HEK293 (cell line): Measurements from ENCODE around the gene HES7.

Experiments used
- KLF16 ChIP-seq: fragments of 450-650 bp; formaldehyde crosslinking; IDR thresholded peaks from 2 replicates; pipeline ENCODE4 v1.5.1; 2017; ENCODE audit warnings: missing biosample characterization, missing genetic modification characterization
- KLF7 ChIP-seq: fragments of 450-650 bp; formaldehyde crosslinking; IDR thresholded peaks from 2 replicates; pipeline ENCODE4 v1.5.1; 2016; ENCODE audit warnings: missing biosample characterization, missing genetic modification characterization, borderline replicate concordance
- MZF1 ChIP-seq: fragments of 450-650 bp; formaldehyde crosslinking; IDR thresholded peaks from 2 replicates; pipeline ENCODE4 v1.5.1; 2017; ENCODE audit warnings: missing biosample characterization, missing genetic modification characterization, borderline replicate concordance
- OVOL3 ChIP-seq: fragments of 450-650 bp; formaldehyde crosslinking; IDR thresholded peaks from 2 replicates; pipeline ENCODE4 v1.5.1; 2016; ENCODE audit warnings: missing biosample characterization, missing genetic modification characterization
- SETDB1 ChIP-seq: IDR thresholded peaks from one replicate; pipeline ENCODE4 v1.6.1; 2017; ENCODE audit warnings: mild to moderate bottlenecking, low read length, moderate library complexity, mixed read lengths; ENCODE audit not compliant: insufficient read length
- YY2 ChIP-seq: fragments of 450-650 bp; formaldehyde crosslinking; IDR thresholded peaks from 2 replicates; pipeline ENCODE4 v1.5.1; 2016; ENCODE audit warnings: missing biosample characterization, missing genetic modification characterization
- ZFHX2 ChIP-seq: fragments of 450-650 bp; formaldehyde crosslinking; conservative IDR thresholded peaks from 2 replicates; pipeline ENCODE4 v1.5.1; 2016; ENCODE audit warnings: missing biosample characterization, missing genetic modification characterization
- ZFP69B ChIP-seq: fragments of 450-650 bp; formaldehyde crosslinking; IDR thresholded peaks from 2 replicates; pipeline ENCODE4 v1.5.1; 2016; ENCODE audit warnings: missing biosample characterization, missing genetic modification characterization
- ZNF16 ChIP-seq: fragments of 450-650 bp; formaldehyde crosslinking; IDR thresholded peaks from 2 replicates; pipeline ENCODE4 v1.5.1; 2016; ENCODE audit warnings: low read depth, missing biosample characterization, missing genetic modification characterization
- ZNF184 ChIP-seq: fragments of 450-650 bp; IDR thresholded peaks from 2 replicates; pipeline ENCODE4 v1.5.1; 2018; ENCODE audit warnings: missing biosample characterization, mild to moderate bottlenecking, missing genetic modification characterization
- ZNF221 ChIP-seq: fragments of 450-650 bp; formaldehyde crosslinking; IDR thresholded peaks from 2 replicates; pipeline ENCODE4 v1.5.1; 2017; ENCODE audit warnings: missing biosample characterization, missing genetic modification characterization, borderline replicate concordance
- ZNF391 ChIP-seq: fragments of 450-650 bp; formaldehyde crosslinking; IDR thresholded peaks from 2 replicates; pipeline ENCODE4 v1.5.1; 2016; ENCODE audit warnings: low read depth, missing biosample characterization, missing genetic modification characterization, borderline replicate concordance
- ZNF530 ChIP-seq: fragments of 450-650 bp; formaldehyde crosslinking; IDR thresholded peaks from 2 replicates; pipeline ENCODE4 v1.5.1; 2016; ENCODE audit warnings: low read depth, missing biosample characterization, missing genetic modification characterization
- ZNF558 ChIP-seq: fragments of 450-650 bp; formaldehyde crosslinking; IDR thresholded peaks from 2 replicates; pipeline ENCODE4 v1.5.1; 2016; ENCODE audit warnings: missing biosample characterization, missing genetic modification characterization
- ZNF560 ChIP-seq: fragments of 450-650 bp; formaldehyde crosslinking; IDR thresholded peaks from 2 replicates; pipeline ENCODE4 v1.5.1; 2017; ENCODE audit warnings: missing biosample characterization, missing genetic modification characterization, borderline replicate concordance
- ZNF561 ChIP-seq: fragments of 450-650 bp; IDR thresholded peaks from 2 replicates; pipeline ENCODE4 v1.5.1; 2018; ENCODE audit warnings: missing biosample characterization, missing genetic modification characterization, borderline replicate concordance
- ZNF677 ChIP-seq: fragments of 450-650 bp; IDR thresholded peaks from 2 replicates; pipeline ENCODE4 v1.5.0; 2018; ENCODE audit warnings: missing biosample characterization, mild to moderate bottlenecking, missing genetic modification characterization, moderate library complexity
- ZSCAN23 ChIP-seq: fragments of 450-650 bp; formaldehyde crosslinking; IDR thresholded peaks from 2 replicates; pipeline ENCODE4 v1.5.1; 2016; ENCODE audit warnings: missing biosample characterization, missing genetic modification characterization
- TF ChIP-seq, protein P1 (sequence below): fragments of 450-650 bp; formaldehyde crosslinking; IDR thresholded peaks from 2 replicates; pipeline ENCODE4 v1.5.1; 2016; ENCODE audit warnings: missing biosample characterization, missing genetic modification characterization, borderline replicate concordance
- TF ChIP-seq, protein P2 (sequence below): fragments of 450-650 bp; formaldehyde crosslinking; IDR thresholded peaks from 2 replicates; pipeline ENCODE4 v1.5.1; 2016; ENCODE audit warnings: missing biosample characterization, missing genetic modification characterization
- TF ChIP-seq, protein P3 (sequence below): fragments of 450-650 bp; formaldehyde crosslinking; IDR thresholded peaks from 2 replicates; pipeline ENCODE4 v1.5.1; 2017; ENCODE audit warnings: missing biosample characterization, missing genetic modification characterization
- TF ChIP-seq, protein P4 (sequence below): fragments of 450-650 bp; formaldehyde crosslinking; IDR thresholded peaks from 2 replicates; pipeline ENCODE4 v1.5.1; 2016; ENCODE audit warnings: missing biosample characterization, missing genetic modification characterization
- TF ChIP-seq, protein P5 (sequence below): fragments of 450-650 bp; formaldehyde crosslinking; IDR thresholded peaks from 2 replicates; pipeline ENCODE4 v1.5.1; 2017; ENCODE audit warnings: missing biosample characterization, missing genetic modification characterization
- TF ChIP-seq, protein P6 (sequence below): fragments of 450-650 bp; formaldehyde crosslinking; IDR thresholded peaks from 2 replicates; pipeline ENCODE4 v1.5.1; 2017; ENCODE audit warnings: missing biosample characterization, missing genetic modification characterization
- TF ChIP-seq, protein P7 (sequence below): fragments of 450-650 bp; IDR thresholded peaks from 2 replicates; pipeline ENCODE4 v1.5.1; 2018; ENCODE audit warnings: missing biosample characterization, mild to moderate bottlenecking, missing genetic modification characterization

Gene HES7

DNA sequence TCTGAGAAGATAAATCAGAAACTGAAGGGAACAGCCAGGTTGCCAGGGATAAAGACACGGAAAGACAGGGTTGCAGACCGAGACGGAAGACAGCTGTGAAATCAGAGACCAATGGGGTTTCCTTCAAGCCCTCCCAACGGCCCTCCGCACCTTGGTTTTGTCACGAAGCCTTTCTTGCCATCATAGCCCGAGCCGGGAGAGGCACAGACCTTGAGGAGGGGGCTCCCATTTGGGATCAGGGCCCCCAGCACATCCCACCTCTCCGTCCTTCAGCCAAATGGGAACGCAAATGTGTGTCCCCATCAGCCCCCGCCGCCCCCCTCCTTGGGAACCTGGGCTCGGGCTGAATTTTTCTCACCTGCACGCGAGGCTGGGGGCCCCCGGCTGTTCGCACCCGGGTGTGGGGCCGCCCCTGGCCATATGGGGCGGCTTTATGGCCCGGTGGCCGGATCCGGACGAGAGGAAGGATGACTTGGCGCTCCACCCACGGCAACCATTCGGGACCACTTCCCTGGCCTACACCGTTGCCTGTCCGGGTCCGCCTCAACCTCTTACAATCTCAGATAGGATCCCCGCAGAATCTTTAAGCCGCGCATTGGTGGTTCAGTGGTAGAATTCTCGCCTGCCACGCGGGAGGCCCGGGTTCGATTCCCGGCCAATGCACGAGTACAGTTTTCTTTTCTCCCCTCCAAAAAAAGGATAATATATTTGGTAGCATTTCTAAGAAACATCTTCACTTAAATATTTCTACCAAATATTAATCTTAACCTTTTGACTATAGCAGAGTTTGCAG, 1.4 kb upstream of the HES7 start (continued):
- TF ChIP-seq, protein P1, sequence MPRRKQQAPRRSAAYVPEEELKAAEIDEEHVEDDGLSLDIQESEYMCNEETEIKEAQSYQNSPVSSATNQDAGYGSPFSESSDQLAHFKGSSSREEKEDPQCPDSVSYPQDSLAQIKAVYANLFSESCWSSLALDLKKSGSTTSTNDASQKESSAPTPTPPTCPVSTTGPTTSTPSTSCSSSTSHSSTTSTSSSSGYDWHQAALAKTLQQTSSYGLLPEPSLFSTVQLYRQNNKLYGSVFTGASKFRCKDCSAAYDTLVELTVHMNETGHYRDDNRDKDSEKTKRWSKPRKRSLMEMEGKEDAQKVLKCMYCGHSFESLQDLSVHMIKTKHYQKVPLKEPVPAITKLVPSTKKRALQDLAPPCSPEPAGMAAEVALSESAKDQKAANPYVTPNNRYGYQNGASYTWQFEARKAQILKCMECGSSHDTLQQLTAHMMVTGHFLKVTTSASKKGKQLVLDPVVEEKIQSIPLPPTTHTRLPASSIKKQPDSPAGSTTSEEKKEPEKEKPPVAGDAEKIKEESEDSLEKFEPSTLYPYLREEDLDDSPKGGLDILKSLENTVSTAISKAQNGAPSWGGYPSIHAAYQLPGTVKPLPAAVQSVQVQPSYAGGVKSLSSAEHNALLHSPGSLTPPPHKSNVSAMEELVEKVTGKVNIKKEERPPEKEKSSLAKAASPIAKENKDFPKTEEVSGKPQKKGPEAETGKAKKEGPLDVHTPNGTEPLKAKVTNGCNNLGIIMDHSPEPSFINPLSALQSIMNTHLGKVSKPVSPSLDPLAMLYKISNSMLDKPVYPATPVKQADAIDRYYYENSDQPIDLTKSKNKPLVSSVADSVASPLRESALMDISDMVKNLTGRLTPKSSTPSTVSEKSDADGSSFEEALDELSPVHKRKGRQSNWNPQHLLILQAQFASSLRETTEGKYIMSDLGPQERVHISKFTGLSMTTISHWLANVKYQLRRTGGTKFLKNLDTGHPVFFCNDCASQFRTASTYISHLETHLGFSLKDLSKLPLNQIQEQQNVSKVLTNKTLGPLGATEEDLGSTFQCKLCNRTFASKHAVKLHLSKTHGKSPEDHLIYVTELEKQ, result 0 out of 2 replicates have a peak, but pooled peaks have one; percentile 40
- TF ChIP-seq ZNF561 (tag by site-specific recombination), result peak; percentile 95
- TF ChIP-seq, protein P2, sequence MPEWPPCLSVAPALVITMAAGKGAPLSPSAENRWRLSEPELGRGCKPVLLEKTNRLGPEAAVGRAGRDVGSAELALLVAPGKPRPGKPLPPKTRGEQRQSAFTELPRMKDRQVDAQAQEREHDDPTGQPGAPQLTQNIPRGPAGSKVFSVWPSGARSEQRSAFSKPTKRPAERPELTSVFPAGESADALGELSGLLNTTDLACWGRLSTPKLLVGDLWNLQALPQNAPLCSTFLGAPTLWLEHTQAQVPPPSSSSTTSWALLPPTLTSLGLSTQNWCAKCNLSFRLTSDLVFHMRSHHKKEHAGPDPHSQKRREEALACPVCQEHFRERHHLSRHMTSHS (tag by site-specific recombination), result no peak
- TF ChIP-seq ZFP69B (tag by site-specific recombination), result no peak
- TF ChIP-seq, protein P3, sequence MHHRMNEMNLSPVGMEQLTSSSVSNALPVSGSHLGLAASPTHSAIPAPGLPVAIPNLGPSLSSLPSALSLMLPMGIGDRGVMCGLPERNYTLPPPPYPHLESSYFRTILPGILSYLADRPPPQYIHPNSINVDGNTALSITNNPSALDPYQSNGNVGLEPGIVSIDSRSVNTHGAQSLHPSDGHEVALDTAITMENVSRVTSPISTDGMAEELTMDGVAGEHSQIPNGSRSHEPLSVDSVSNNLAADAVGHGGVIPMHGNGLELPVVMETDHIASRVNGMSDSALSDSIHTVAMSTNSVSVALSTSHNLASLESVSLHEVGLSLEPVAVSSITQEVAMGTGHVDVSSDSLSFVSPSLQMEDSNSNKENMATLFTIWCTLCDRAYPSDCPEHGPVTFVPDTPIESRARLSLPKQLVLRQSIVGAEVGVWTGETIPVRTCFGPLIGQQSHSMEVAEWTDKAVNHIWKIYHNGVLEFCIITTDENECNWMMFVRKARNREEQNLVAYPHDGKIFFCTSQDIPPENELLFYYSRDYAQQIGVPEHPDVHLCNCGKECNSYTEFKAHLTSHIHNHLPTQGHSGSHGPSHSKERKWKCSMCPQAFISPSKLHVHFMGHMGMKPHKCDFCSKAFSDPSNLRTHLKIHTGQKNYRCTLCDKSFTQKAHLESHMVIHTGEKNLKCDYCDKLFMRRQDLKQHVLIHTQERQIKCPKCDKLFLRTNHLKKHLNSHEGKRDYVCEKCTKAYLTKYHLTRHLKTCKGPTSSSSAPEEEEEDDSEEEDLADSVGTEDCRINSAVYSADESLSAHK (tag by site-specific recombination), result peak; percentile 8; the same call in 1 of the 2 replicates
- peak; percentile 31; the same call in 1 of the 2 replicates for TF ChIP-seq MZF1 (tag by site-specific recombination)
- TF ChIP-seq ZNF558 (tag by site-specific recombination), result peak; percentile 18; the same call in 1 of the 2 replicates
- TF ChIP-seq ZNF530 (tag by site-specific recombination), result no peak
- TF ChIP-seq, protein P4, sequence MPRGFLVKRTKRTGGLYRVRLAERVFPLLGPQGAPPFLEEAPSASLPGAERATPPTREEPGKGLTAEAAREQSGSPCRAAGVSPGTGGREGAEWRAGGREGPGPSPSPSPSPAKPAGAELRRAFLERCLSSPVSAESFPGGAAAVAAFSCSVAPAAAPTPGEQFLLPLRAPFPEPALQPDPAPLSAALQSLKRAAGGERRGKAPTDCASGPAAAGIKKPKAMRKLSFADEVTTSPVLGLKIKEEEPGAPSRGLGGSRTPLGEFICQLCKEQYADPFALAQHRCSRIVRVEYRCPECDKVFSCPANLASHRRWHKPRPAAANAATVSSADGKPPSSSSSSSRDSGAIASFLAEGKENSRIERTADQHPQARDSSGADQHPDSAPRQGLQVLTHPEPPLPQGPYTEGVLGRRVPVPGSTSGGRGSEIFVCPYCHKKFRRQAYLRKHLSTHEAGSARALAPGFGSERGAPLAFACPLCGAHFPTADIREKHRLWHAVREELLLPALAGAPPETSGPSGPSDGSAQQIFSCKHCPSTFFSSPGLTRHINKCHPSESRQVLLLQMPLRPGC, result 0 out of 2 replicates have a peak, but pooled peaks have one; percentile 52
- TF ChIP-seq ZNF560 (tag by site-specific recombination), result no peak
- peak; percentile 75; the same call in 1 of the 2 replicates for TF ChIP-seq KLF16
- TF ChIP-seq, protein P5, sequence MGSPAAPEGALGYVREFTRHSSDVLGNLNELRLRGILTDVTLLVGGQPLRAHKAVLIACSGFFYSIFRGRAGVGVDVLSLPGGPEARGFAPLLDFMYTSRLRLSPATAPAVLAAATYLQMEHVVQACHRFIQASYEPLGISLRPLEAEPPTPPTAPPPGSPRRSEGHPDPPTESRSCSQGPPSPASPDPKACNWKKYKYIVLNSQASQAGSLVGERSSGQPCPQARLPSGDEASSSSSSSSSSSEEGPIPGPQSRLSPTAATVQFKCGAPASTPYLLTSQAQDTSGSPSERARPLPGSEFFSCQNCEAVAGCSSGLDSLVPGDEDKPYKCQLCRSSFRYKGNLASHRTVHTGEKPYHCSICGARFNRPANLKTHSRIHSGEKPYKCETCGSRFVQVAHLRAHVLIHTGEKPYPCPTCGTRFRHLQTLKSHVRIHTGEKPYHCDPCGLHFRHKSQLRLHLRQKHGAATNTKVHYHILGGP (tag by site-specific recombination), result peak; percentile 6; the same call in 1 of the 2 replicates
- peak; percentile 37; the same call in 1 of the 2 replicates for TF ChIP-seq ZNF677
- TF ChIP-seq ZNF221, result peak; percentile 84
- TF ChIP-seq, protein P6, sequence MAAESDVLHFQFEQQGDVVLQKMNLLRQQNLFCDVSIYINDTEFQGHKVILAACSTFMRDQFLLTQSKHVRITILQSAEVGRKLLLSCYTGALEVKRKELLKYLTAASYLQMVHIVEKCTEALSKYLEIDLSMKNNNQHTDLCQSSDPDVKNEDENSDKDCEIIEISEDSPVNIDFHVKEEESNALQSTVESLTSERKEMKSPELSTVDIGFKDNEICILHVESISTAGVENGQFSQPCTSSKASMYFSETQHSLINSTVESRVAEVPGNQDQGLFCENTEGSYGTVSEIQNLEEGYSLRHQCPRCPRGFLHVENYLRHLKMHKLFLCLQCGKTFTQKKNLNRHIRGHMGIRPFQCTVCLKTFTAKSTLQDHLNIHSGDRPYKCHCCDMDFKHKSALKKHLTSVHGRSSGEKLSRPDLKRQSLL (tag by site-specific recombination), result peak; percentile 47; the same call in 1 of the 2 replicates
- TF ChIP-seq ZNF391, result 0 out of 2 replicates have a peak, but pooled peaks have one; percentile 38
- TF ChIP-seq YY2 (tag by site-specific recombination), result no peak
- TF ChIP-seq ZNF16 (tag by site-specific recombination), result no peak
- TF ChIP-seq ZNF184 (tag by site-specific recombination), result peak; percentile 70
- peak; percentile 59; the same call in 1 of the 2 replicates for TF ChIP-seq OVOL3 (tag by site-specific recombination)
- peak; percentile 7; the same call in 1 of the 2 replicates for TF ChIP-seq ZSCAN23 (tag by site-specific recombination)
- TF ChIP-seq, protein P7, sequence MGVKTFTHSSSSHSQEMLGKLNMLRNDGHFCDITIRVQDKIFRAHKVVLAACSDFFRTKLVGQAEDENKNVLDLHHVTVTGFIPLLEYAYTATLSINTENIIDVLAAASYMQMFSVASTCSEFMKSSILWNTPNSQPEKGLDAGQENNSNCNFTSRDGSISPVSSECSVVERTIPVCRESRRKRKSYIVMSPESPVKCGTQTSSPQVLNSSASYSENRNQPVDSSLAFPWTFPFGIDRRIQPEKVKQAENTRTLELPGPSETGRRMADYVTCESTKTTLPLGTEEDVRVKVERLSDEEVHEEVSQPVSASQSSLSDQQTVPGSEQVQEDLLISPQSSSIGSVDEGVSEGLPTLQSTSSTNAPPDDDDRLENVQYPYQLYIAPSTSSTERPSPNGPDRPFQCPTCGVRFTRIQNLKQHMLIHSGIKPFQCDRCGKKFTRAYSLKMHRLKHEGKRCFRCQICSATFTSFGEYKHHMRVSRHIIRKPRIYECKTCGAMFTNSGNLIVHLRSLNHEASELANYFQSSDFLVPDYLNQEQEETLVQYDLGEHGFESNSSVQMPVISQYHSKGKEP (tag by site-specific recombination), result peak; percentile 79
- peak; percentile 53 for TF ChIP-seq ZFHX2 (tag by site-specific recombination)
- no peak for TF ChIP-seq KLF7 (tag by site-specific recombination)
- no peak for TF ChIP-seq SETDB1
